HG03135 (cell line): Measurements from ENCODE around the gene B9D1.
"Not testable (repeated sequence)": the region's sequence is repeated elsewhere in the genome, so short reads cannot be mapped to it uniquely, and the experiment has no call there.

Experiments
- ATAC-seq: cut with Tn5 transposase; IDR thresholded peaks from one replicate; pipeline ENCODE4 v1.9.1; 2021; ENCODE audit warnings: mild to moderate bottlenecking, moderate library complexity; ENCODE audit not compliant: unreplicated experiment

B9D1 gene

GRCh38 chr17:19361326-19361725 lies 1.2 kb downstream of the B9D1 start:
- ATAC-seq, result no peak

DNA sequence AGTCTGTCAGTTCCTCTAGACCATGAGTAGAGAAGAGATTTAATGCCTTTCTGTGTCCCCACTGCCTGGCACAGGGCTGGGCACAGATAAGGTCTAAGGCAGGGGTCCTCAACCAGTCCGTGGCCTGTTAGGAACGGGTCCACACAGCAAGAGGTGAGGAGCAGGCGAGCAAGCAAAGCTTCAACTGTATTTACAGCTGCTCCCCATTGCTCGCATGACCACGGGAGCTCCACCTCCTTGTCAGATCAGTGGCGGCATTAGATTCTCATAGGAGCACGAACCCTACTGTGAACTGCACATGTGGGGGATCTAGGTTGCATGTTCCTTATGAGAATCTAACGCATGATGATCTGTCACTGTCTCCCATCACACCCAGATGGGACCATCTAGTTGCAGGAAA lies 1.8 kb downstream of the B9D1 start:
- no peak for ATAC-seq

DNA sequence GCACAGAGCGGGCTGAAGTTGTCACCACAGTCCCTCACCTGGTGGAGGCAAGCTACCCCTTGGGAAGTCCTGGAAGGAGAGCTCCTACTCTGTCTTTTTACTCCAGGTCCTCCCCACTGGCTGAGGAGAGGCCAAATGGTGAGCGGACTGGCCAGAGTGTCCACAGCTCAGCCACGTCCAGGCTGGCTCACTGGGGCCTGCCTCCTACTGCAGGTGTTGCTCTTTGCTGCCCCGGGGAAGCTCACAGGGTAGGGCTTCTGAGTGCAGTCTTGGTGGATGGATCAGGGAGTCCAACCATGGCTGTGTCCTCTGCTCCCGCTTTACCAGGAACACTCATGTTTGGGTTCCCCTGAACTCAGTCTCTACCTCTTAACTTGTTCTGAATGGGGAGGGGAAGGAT lies 2.7 kb downstream of the B9D1 start:
- ATAC-seq, result no peak

GRCh38 chr17:19359151-19359550 lies 3.4 kb downstream of the B9D1 start:
- no peak for ATAC-seq

- ATAC-seq, result no peak
Observed at GRCh38 chr17:19357761-19358160, 4.8 kb downstream of the B9D1 start.

GRCh38 chr17:19357351-19357750 lies 5.2 kb downstream of the B9D1 start:
- no peak for ATAC-seq

DNA sequence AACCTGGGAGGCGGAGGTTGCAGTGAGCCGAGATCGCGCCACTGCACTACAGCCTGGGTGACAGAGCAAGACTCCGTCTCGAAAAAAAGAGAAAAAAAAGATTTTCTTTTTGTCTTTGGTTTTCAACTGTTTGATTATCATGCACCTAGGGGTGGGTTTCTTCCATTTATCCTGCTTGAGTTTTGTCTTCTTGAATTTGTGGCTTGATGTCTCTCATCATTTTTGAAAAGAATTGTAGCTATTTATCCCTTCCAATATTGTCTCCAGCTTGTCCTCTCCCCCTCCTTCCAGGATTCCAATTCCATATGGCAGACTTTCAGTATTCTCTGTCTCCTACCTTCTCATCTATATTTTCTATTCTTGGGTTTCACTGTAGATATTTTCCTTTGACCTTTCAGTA lies 7.8 kb downstream of the B9D1 start:
- ATAC-seq, result no peak

GRCh38 chr17:19353401-19353800 lies 9.1 kb downstream of the B9D1 start:
- ATAC-seq, result not testable (repeated sequence)

- ATAC-seq, result no peak
Observed at GRCh38 chr17:19348806-19349205, 13.7 kb downstream of the B9D1 start.

DNA sequence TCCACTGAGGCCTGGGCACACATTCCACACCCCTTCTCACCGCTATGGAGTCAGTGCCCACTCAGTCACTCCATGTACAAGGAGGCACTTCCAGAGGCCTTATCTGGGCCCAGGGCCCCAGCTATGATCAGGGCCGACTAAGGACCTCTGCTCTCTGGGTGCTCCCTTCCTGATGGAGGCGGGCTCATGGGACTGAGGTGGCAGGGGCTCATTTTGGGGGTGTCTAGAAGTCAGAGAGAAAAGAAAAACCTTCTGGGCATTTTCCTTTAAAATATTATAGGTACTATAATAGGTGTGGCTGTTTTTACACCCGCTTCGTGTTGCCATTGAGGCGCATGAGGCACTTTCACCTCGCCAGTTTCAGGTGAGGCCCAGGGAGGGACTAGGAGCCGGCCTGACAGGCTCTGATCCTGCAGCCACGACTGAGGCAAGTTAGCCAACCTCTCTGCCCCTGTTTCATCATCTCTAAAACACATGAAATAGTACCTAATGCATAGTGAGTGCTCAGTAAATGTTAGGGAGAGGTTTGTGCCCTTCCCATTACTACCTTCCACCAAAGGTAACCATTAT lies 14.4 kb downstream of the B9D1 start:
- ATAC-seq, result no peak

GRCh38 chr17:19347323-19348080 lies 15.0 kb downstream of the B9D1 start:
- ATAC-seq, result no peak

- ATAC-seq, result no peak
Observed at GRCh38 chr17:19346351-19347255, 15.9 kb downstream of the B9D1 start.

GRCh38 chr17:19345486-19346350 lies 16.8 kb downstream of the B9D1 start:
- no peak for ATAC-seq

- no peak for ATAC-seq
Observed at GRCh38 chr17:19345067-19345460, 17.5 kb downstream of the B9D1 start.

- ATAC-seq, result no peak
Observed at GRCh38 chr17:19344311-19345066, 18.0 kb downstream of the B9D1 start.

DNA sequence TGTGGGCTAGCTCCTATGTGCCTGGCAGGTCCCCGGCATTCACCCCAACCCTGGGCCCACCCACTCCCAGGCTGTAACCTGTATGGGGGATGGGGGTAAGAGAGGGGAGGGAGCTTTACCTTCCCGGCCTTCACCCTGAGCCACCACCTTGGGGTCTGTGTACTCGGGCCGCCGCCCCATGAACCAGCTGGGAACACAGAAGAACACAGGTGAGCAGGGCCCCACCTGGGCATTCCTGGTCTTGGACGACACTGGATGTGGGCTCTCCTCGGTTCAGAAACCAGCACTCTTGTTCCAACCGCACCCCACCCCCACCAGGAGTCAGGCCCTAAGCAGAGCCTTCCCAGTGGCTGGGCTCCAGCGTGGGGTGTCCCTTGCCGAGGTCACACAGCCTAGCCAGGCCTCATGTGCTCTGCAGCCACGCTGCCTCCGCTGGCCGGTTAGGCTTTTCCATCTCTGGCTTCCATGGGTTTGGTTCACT lies 18.8 kb downstream of the B9D1 start:
- ATAC-seq, result no peak

GRCh38 chr17:19343256-19343630 lies 19.3 kb downstream of the B9D1 start:
- no peak for ATAC-seq

- no peak for ATAC-seq
Observed at GRCh38 chr17:19342611-19343255, 19.8 kb downstream of the B9D1 start.
